ENCODE results near the gene PRR13. TPM values are rescaled to one million over a fixed set of nuclear protein-coding genes. Genes with fewer than 3 reads are reported as not detected.

The PRR13 gene
- total RNA-seq, 1 donor from 2014 or later = 190 TPM

DNA sequence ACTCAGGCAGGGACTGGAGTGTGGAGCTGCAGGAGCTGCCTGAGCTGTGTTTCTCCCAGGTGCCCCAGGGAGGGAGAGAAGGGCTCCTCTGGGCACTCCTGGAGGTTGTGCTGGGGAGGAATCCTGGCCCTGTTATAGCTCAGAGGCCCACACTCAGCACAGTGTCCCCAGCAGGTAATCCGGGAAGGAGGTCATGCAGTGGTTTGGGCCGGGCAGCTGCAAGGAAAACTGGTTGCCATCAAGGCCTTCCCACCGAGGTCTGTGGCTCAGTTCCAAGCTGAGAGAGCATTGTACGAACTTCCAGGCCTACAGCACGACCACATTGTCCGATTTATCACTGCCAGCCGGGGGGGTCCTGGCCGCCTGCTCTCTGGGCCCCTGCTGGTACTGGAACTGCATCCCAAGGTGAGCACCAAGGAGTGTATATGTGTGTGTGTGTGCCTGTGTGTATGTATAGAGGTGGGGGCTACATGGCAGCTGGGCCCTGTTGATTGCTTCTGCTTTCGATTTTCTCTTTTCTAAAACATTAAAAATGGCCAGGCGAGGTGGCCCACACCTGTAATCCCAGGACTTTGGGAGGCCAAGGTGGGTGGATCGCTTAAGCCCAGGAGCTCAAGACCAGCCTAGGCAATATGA is 15.9 kb upstream of the PRR13 start:
- H3K36me3 ChIP-seq (ENCODE audit: insufficient read depth, low read length) = no peaks in the 10 kb centered on the region
- H3K4me2 ChIP-seq (ENCODE audit: low read length) = no peak overlapping the region
- H3K27ac ChIP-seq (ENCODE audit: low read depth, low read length) = no peak overlapping the region
- peaks cover 9% of the 10 kb centered on the region for H3K4me1 Mint-ChIP-seq (ENCODE audit: low read depth, unreplicated experiment)
- H3K9me3 ChIP-seq (ENCODE audit: insufficient read depth, low read depth, low read length) = no peaks in the 10 kb centered on the region
- no peak overlapping the region for H2AFZ ChIP-seq (ENCODE audit: low read depth, low read length)
- H3K27me3 Mint-ChIP-seq (ENCODE audit: low read depth, unreplicated experiment) = peaks cover 14% of the 10 kb centered on the region
- no peak overlapping the region for H3K9ac ChIP-seq (ENCODE audit: low read length)
- H3K36me3 Mint-ChIP-seq (ENCODE audit: low read depth, unreplicated experiment) = no peaks in the 10 kb centered on the region
- FAIRE-seq (no peak), DNase-seq (ENCODE audit: low read depth) (no peak)
- TF ChIP-seq EZH2 (IDR thresholded peaks at IDR 0.05; ENCODE audit: insufficient read depth, low read length) = no peak
- TF ChIP-seq, protein P1, sequence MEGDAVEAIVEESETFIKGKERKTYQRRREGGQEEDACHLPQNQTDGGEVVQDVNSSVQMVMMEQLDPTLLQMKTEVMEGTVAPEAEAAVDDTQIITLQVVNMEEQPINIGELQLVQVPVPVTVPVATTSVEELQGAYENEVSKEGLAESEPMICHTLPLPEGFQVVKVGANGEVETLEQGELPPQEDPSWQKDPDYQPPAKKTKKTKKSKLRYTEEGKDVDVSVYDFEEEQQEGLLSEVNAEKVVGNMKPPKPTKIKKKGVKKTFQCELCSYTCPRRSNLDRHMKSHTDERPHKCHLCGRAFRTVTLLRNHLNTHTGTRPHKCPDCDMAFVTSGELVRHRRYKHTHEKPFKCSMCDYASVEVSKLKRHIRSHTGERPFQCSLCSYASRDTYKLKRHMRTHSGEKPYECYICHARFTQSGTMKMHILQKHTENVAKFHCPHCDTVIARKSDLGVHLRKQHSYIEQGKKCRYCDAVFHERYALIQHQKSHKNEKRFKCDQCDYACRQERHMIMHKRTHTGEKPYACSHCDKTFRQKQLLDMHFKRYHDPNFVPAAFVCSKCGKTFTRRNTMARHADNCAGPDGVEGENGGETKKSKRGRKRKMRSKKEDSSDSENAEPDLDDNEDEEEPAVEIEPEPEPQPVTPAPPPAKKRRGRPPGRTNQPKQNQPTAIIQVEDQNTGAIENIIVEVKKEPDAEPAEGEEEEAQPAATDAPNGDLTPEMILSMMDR (IDR thresholded peaks at IDR 0.05; ENCODE audit: insufficient read depth, low read depth, low read length) = no peak
- H3K27me3 ChIP-seq (ENCODE audit: insufficient read depth, low read length) = no peaks in the 10 kb centered on the region
- H3K4me3 Mint-ChIP-seq (ENCODE audit: unreplicated experiment) = no peak overlapping the region
- H3K4me3 ChIP-seq (ENCODE audit: insufficient read depth, low read depth, low read length) = no peak overlapping the region
- no peaks in the 10 kb centered on the region for H3K9me3 Mint-ChIP-seq (ENCODE audit: unreplicated experiment)
- peaks cover 13% of the 10 kb centered on the region for H3K4me1 ChIP-seq (ENCODE audit: insufficient read depth, low read length)
- no peaks in the 10 kb centered on the region for H3K79me2 ChIP-seq (ENCODE audit: insufficient read depth, low read length)
- H4K20me1 ChIP-seq (ENCODE audit: insufficient read depth, low read length) = no peaks in the 10 kb centered on the region
- H3K27ac Mint-ChIP-seq (ENCODE audit: unreplicated experiment) = no peak overlapping the region

DNA sequence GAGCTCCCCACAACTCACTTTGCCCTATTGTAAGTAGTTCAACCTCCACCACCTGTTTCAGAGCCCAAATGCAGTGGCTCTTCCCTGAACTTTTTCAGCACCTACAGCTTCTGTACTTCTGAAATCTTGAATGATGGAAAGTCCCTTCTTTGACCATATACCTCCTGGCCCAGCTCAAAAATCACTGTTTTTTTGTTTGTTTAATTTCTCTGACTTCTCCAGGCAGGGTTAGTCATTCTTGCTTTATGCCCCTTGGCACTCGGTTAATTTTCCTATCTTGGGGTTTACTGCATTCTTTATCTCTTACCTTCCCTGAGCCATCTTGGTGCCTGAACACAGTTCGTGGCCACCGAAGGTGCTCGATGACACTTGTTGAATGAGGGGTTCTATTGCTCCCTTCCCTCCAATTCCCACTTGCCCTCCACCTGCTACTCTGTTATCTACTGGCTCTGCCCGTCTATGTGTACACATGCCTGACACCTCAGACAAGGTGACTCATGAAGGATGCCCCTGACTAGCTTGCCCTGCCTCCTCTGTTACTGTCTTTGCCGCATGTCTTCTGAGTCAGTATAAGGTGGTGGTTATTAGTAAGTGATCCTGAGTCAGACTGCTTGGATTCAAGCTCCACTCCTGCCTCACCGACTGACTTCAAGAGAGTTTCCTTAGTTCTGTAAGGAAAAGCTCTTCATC is 13.5 kb upstream of the PRR13 start:
- Histone ChIP-seq H3K79me2 (ENCODE audit: insufficient read depth, low read length) (no peaks in the 10 kb centered on the region), H3K9me3 (ENCODE audit: insufficient read depth, low read depth, low read length) (no peaks in the 10 kb centered on the region), H3K4me3 (ENCODE audit: insufficient read depth, low read depth, low read length) (no peak overlapping the region), H3K36me3 (ENCODE audit: insufficient read depth, low read length) (no peaks in the 10 kb centered on the region), H3K9ac (ENCODE audit: low read length) (no peak overlapping the region), H3K4me2 (ENCODE audit: low read length) (no peak overlapping the region), H3K27ac (ENCODE audit: low read depth, low read length) (no peak overlapping the region), H3K27me3 (ENCODE audit: insufficient read depth, low read length) (no peaks in the 10 kb centered on the region), H4K20me1 (ENCODE audit: insufficient read depth, low read length) (no peaks in the 10 kb centered on the region), H2AFZ (ENCODE audit: low read depth, low read length) (no peak overlapping the region), H3K4me1 (ENCODE audit: insufficient read depth, low read length) (peaks cover 13% of the 10 kb centered on the region)
- no peak for TF ChIP-seq EZH2 (IDR thresholded peaks at IDR 0.05; ENCODE audit: insufficient read depth, low read length)
- TF ChIP-seq, protein P1 (IDR thresholded peaks at IDR 0.05; ENCODE audit: insufficient read depth, low read depth, low read length) = no peak
- H3K36me3 Mint-ChIP-seq (ENCODE audit: low read depth, unreplicated experiment) = no peaks in the 10 kb centered on the region
- H3K4me1 Mint-ChIP-seq (ENCODE audit: low read depth, unreplicated experiment) = peaks cover 7% of the 10 kb centered on the region
- H3K9me3 Mint-ChIP-seq (ENCODE audit: unreplicated experiment) = no peaks in the 10 kb centered on the region
- DNase-seq (ENCODE audit: low read depth) (peak; percentile 92), FAIRE-seq (peak; percentile 62)
- no peak overlapping the region for H3K4me3 Mint-ChIP-seq (ENCODE audit: unreplicated experiment)
- peaks cover 15% of the 10 kb centered on the region for H3K27me3 Mint-ChIP-seq (ENCODE audit: low read depth, unreplicated experiment)
- H3K27ac Mint-ChIP-seq (ENCODE audit: unreplicated experiment) = no peak overlapping the region

DNA sequence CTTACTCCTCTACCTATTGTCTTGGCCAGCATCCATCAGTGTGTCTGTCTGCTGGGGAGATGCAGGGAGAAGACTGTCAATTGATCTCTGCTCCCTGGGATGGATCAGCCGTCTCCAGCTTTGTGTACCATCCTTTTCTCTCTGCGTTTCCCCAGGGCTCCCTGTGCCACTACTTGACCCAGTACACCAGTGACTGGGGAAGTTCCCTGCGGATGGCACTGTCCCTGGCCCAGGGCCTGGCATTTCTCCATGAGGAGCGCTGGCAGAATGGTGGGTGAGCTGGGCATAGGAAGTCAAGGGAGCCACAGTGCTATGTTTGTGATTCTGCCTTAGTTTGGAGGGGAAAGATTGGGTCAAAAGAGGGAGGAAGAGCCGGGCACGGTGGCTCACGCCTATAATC is 12.8 kb upstream of the PRR13 start:
- H3K9me3 Mint-ChIP-seq (ENCODE audit: unreplicated experiment) = no peaks in the 10 kb centered on the region
- Histone ChIP-seq H3K4me2 (ENCODE audit: low read length) (no peak overlapping the region), H3K4me1 (ENCODE audit: insufficient read depth, low read length) (peaks cover 13% of the 10 kb centered on the region), H3K36me3 (ENCODE audit: insufficient read depth, low read length) (no peaks in the 10 kb centered on the region), H3K9ac (ENCODE audit: low read length) (no peak overlapping the region), H3K79me2 (ENCODE audit: insufficient read depth, low read length) (no peaks in the 10 kb centered on the region), H4K20me1 (ENCODE audit: insufficient read depth, low read length) (no peaks in the 10 kb centered on the region), H3K27me3 (ENCODE audit: insufficient read depth, low read length) (no peaks in the 10 kb centered on the region), H3K9me3 (ENCODE audit: insufficient read depth, low read depth, low read length) (no peaks in the 10 kb centered on the region), H3K27ac (ENCODE audit: low read depth, low read length) (no peak overlapping the region), H2AFZ (ENCODE audit: low read depth, low read length) (no peak overlapping the region), H3K4me3 (ENCODE audit: insufficient read depth, low read depth, low read length) (no peak overlapping the region)
- no peak overlapping the region for H3K4me3 Mint-ChIP-seq (ENCODE audit: unreplicated experiment)
- H3K4me1 Mint-ChIP-seq (ENCODE audit: low read depth, unreplicated experiment) = peaks cover 7% of the 10 kb centered on the region
- no peak for DNase-seq (ENCODE audit: low read depth)
- TF ChIP-seq, protein P1 (IDR thresholded peaks at IDR 0.05; ENCODE audit: insufficient read depth, low read depth, low read length) = no peak
- no peak for TF ChIP-seq EZH2 (IDR thresholded peaks at IDR 0.05; ENCODE audit: insufficient read depth, low read length)
- H3K27me3 Mint-ChIP-seq (ENCODE audit: low read depth, unreplicated experiment) = peaks cover 14% of the 10 kb centered on the region
- no peaks in the 10 kb centered on the region for H3K36me3 Mint-ChIP-seq (ENCODE audit: low read depth, unreplicated experiment)
- no peak overlapping the region for H3K27ac Mint-ChIP-seq (ENCODE audit: unreplicated experiment)
- no peak for FAIRE-seq

Measured in astrocyte (in vitro differentiated cells and primary cell).